HepG2 (cell line): ENCODE data around the gene LEAP2. TPM values are rescaled to one million over a fixed set of nuclear protein-coding genes. Genes with fewer than 3 reads are reported as not detected.

ENCODE experiments used
- ADNP ChIP-seq: sonication (generic); formaldehyde crosslinking; IDR thresholded peaks from 2 replicates; pipeline ENCODE4 v1.4.0; 2020; ENCODE audit warnings: missing genetic modification reagents
- DNMT1 ChIP-seq: sonication (generic); formaldehyde crosslinking; IDR thresholded peaks from 2 replicates; pipeline ENCODE4 v1.5.1; 2020; ENCODE audit warnings: mild to moderate bottlenecking, missing genetic modification reagents
- DNMT3B ChIP-seq: conservative IDR thresholded peaks from 2 replicates; pipeline ENCODE4 v1.6.1; 2016; ENCODE audit warnings: missing biosample characterization, control low read depth
- E2F1 ChIP-seq: sonication (generic); formaldehyde crosslinking; IDR thresholded peaks from 2 replicates; pipeline ENCODE4 v1.5.0; 2020; ENCODE audit warnings: missing genetic modification reagents
- GATAD2A ChIP-seq: IDR thresholded peaks from 2 replicates; pipeline ENCODE4 v1.6.1; 2016
- HMG20A ChIP-seq: IDR thresholded peaks from 2 replicates; pipeline ENCODE4 v1.6.1; 2016; ENCODE audit warnings: borderline replicate concordance
- IRX3 ChIP-seq: sonication (generic); formaldehyde crosslinking; IDR thresholded peaks from 2 replicates; pipeline ENCODE4 v1.8.1; 2023; ENCODE audit warnings: mild to moderate bottlenecking, low read depth, missing genetic modification reagents, borderline replicate concordance
- JUND ChIP-seq: sonication (generic); formaldehyde crosslinking; IDR thresholded peaks from 2 replicates; pipeline ENCODE4 v1.8.0; 2022; ENCODE audit warnings: mild to moderate bottlenecking, missing genetic modification reagents
- KLF13 ChIP-seq: sonication (generic); formaldehyde crosslinking; IDR thresholded peaks from 2 replicates; pipeline ENCODE4 v1.4.0; 2020; ENCODE audit warnings: mild to moderate bottlenecking, missing genetic modification reagents
- MED1 ChIP-seq: sonication (generic); formaldehyde crosslinking; IDR thresholded peaks from 2 replicates; pipeline ENCODE4 v1.4.0; 2020; ENCODE audit warnings: missing genetic modification reagents
- PLSCR1 ChIP-seq: sonication (generic); formaldehyde crosslinking; IDR thresholded peaks from 2 replicates; pipeline ENCODE4 v1.5.0; 2020; ENCODE audit warnings: missing genetic modification reagents, mild to moderate bottlenecking, borderline replicate concordance
- RXRA ChIP-seq: sonication (generic); formaldehyde crosslinking; IDR thresholded peaks from 2 replicates; pipeline ENCODE4 v1.5.1; 2020; ENCODE audit warnings: missing genetic modification reagents
- SETDB1 ChIP-seq: sonication (generic); formaldehyde crosslinking; IDR thresholded peaks from 2 replicates; pipeline ENCODE4 v1.5.1; 2020; ENCODE audit warnings: missing genetic modification reagents, mild to moderate bottlenecking, borderline replicate concordance
- TFE3 ChIP-seq: IDR thresholded peaks from 2 replicates; pipeline ENCODE4 v1.6.1; 2016
- YEATS4 ChIP-seq: sonication (generic); formaldehyde crosslinking; IDR thresholded peaks from 2 replicates; pipeline ENCODE4 v1.4.0; 2020; ENCODE audit warnings: missing genetic modification reagents, borderline replicate concordance
- ZBTB3 ChIP-seq: sonication (generic); formaldehyde crosslinking; IDR thresholded peaks from 2 replicates; pipeline ENCODE4 v1.4.0; 2020; ENCODE audit warnings: low read depth, mild to moderate bottlenecking, moderate library complexity, missing genetic modification reagents, borderline replicate concordance
- ZBTB44 ChIP-seq: sonication (generic); formaldehyde crosslinking; IDR thresholded peaks from 2 replicates; pipeline ENCODE4 v1.4.0; 2020; ENCODE audit warnings: missing genetic modification reagents
- ZMYM3 ChIP-seq: sonication (generic); formaldehyde crosslinking; IDR thresholded peaks from 2 replicates; pipeline ENCODE4 v1.5.1; 2020; ENCODE audit warnings: mild to moderate bottlenecking, missing genetic modification reagents
- ZNF343 ChIP-seq: sonication (generic); formaldehyde crosslinking; IDR thresholded peaks from 2 replicates; pipeline ENCODE4 v1.4.0; 2020; ENCODE audit warnings: mild to moderate bottlenecking, missing genetic modification reagents
- ZNF468 ChIP-seq: sonication (generic); formaldehyde crosslinking; IDR thresholded peaks from 2 replicates; pipeline ENCODE4 v1.8.0; 2022; ENCODE audit warnings: mild to moderate bottlenecking, moderate library complexity, missing genetic modification reagents
- ZNF567 ChIP-seq: sonication (generic); formaldehyde crosslinking; IDR thresholded peaks from 2 replicates; pipeline ENCODE4 v1.8.1; 2023; ENCODE audit warnings: mild to moderate bottlenecking, missing genetic modification reagents, borderline replicate concordance
- ZNF772 ChIP-seq: sonication (generic); formaldehyde crosslinking; IDR thresholded peaks from 2 replicates; pipeline ENCODE4 v1.5.0; 2020; ENCODE audit warnings: mild to moderate bottlenecking, missing genetic modification reagents
- ZNF816 ChIP-seq: sonication (generic); formaldehyde crosslinking; IDR thresholded peaks from 2 replicates; pipeline ENCODE4 v1.8.0; 2022; ENCODE audit warnings: missing genetic modification reagents, mild to moderate bottlenecking, borderline replicate concordance
- ZZZ3 ChIP-seq: sonication (generic); formaldehyde crosslinking; IDR thresholded peaks from 2 replicates; pipeline ENCODE4 v1.4.0; 2020; ENCODE audit warnings: missing genetic modification reagents, mild to moderate bottlenecking, borderline replicate concordance
- polyA plus RNA-seq, 8 experiments: library from polyadenylated mRNA; depleted of rRNA in 3 of 8; stranded (reverse) in 7 of 8; unstranded in 1 of 8; fragments of >200 nt; fragmentation: Illumina TruSeq in 4 of 8; extraction: Trizol in 4 of 8; gene quantifications; 2 replicates each; pipeline versions ENCODE4 v1.2.1 to v1.2.3, GENCODE V29; 2011 to 2016; ENCODE audit warnings: low read depth in 4 of 8, missing spikeins in 1 of 8, mixed read lengths in 1 of 8; ENCODE audit not compliant: insufficient read depth in 1 of 8
- total RNA-seq, 5 experiments: library from RNA; depleted of rRNA; stranded (reverse); fragments of >200 nt; fragmentation: Illumina TruSeq; extraction: Trizol; gene quantifications; 2 replicates each; pipeline ENCODE4 v1.2.3, GENCODE V29; 2016; ENCODE audit warnings: low read depth in 1 of 5

The LEAP2 gene
- total and polyA plus RNA-seq, 2 of the 13 experiments (the other 11 are each of a cell fraction or from before 2014, with no cell fraction given), result 23.9 to 51.9 TPM

GRCh38 chr5:132839426-132840301 lies 33.8 kb upstream of the LEAP2 start (continued):
- TF ChIP-seq PLSCR1 (no peak), DNMT3B (no peak), E2F1 (CRISPR knock-in tag) (no peak), ZBTB3 (CRISPR knock-in tag) (no peak), KLF13 (CRISPR knock-in tag) (no peak), HMG20A (CRISPR knock-in tag) (peak; percentile 48; the same call in 1 of the 2 replicates), MED1 (CRISPR knock-in tag) (peak; percentile 96), GATAD2A (CRISPR knock-in tag) (peak; percentile 82), ZNF343 (CRISPR knock-in tag) (no peak; the same call in 1 of the 2 replicates), ZNF816 (no peak; the same call in 1 of the 2 replicates), TFE3 (CRISPR knock-in tag) (peak; percentile 19; the same call in 1 of the 2 replicates), ZBTB44 (CRISPR knock-in tag) (no peak), RXRA (CRISPR knock-in tag) (peak; percentile 55; the same call in 1 of the 2 replicates), JUND (CRISPR knock-in tag) (no peak), DNMT1 (CRISPR knock-in tag) (no peak), ZNF772 (CRISPR knock-in tag) (no peak; the same call in 1 of the 2 replicates), IRX3 (no peak), ZZZ3 (no peak), ADNP (no peak), SETDB1 (CRISPR knock-in tag) (no peak), ZMYM3 (CRISPR knock-in tag) (no peak), ZNF567 (CRISPR knock-in tag) (peak; percentile 51; the same call in 1 of the 2 replicates), ZNF468 (CRISPR knock-in tag) (no peak), YEATS4 (no peak)
